Liver (tissue), 3 donors: ENCODE measurements around the gene RASAL2.

ENCODE experiments used
- GABPA ChIP-seq, 2 donors: IDR thresholded peaks in 1 of 2; conservative IDR thresholded peaks in 1 of 2; 2 replicates each; pipeline ENCODE4 v1.6.1; 2016; ENCODE audit warnings: antibody characterized with exemption in 2 of 2, mild to moderate bottlenecking in 1 of 2, moderate library complexity in 1 of 2
- SP1 ChIP-seq: IDR thresholded peaks from 2 replicates; pipeline ENCODE4 v1.6.1; 2018; ENCODE audit warnings: antibody characterized with exemption, mild to moderate bottlenecking
- TAF1 ChIP-seq: conservative IDR thresholded peaks from 2 replicates; pipeline ENCODE4 v1.6.1; 2016; ENCODE audit warnings: antibody characterized with exemption, mild to moderate bottlenecking
- TF ChIP-seq, protein P1 (sequence below): fragments of 150-350 bp; IDR thresholded peaks from 2 replicates; pipeline ENCODE4 v1.5.1; 2017; ENCODE audit warnings: improper control_type of control experiment, low read depth, low read length; ENCODE audit not compliant: missing input control
- TF ChIP-seq, protein P2 (sequence below): IDR thresholded peaks from 2 replicates; pipeline ENCODE4 v1.6.1; 2016; ENCODE audit warnings: antibody characterized with exemption, mild to moderate bottlenecking
- TF ChIP-seq, protein P3 (sequence below): IDR thresholded peaks from 2 replicates; pipeline ENCODE4 v1.6.1; 2016; ENCODE audit warnings: antibody characterized with exemption
- donor health status: healthy.
- donor health status: healthy.

DNA sequence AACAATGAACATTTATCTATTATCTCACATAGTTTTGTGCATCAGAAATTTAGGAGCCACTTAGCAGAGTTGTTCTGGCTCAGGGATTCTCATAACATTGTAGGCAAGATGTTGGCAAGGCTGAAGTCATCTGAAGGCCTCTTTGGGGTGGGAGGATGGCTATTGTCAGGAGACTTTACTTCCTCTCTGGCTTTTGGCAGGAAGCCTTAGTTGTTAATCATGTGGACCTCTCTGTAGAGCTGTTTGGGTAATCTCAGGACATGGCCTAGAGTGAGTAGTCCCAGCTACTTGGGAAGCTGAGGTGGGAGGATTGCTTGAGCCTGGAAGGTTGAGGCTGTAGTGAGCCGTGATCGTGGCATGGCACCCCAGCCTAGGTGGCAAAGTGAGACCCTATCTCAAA is 40.2 kb downstream of the RASAL2 start:
- TF ChIP-seq, protein P1, sequence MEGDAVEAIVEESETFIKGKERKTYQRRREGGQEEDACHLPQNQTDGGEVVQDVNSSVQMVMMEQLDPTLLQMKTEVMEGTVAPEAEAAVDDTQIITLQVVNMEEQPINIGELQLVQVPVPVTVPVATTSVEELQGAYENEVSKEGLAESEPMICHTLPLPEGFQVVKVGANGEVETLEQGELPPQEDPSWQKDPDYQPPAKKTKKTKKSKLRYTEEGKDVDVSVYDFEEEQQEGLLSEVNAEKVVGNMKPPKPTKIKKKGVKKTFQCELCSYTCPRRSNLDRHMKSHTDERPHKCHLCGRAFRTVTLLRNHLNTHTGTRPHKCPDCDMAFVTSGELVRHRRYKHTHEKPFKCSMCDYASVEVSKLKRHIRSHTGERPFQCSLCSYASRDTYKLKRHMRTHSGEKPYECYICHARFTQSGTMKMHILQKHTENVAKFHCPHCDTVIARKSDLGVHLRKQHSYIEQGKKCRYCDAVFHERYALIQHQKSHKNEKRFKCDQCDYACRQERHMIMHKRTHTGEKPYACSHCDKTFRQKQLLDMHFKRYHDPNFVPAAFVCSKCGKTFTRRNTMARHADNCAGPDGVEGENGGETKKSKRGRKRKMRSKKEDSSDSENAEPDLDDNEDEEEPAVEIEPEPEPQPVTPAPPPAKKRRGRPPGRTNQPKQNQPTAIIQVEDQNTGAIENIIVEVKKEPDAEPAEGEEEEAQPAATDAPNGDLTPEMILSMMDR: no peak
- TF ChIP-seq, protein P2, sequence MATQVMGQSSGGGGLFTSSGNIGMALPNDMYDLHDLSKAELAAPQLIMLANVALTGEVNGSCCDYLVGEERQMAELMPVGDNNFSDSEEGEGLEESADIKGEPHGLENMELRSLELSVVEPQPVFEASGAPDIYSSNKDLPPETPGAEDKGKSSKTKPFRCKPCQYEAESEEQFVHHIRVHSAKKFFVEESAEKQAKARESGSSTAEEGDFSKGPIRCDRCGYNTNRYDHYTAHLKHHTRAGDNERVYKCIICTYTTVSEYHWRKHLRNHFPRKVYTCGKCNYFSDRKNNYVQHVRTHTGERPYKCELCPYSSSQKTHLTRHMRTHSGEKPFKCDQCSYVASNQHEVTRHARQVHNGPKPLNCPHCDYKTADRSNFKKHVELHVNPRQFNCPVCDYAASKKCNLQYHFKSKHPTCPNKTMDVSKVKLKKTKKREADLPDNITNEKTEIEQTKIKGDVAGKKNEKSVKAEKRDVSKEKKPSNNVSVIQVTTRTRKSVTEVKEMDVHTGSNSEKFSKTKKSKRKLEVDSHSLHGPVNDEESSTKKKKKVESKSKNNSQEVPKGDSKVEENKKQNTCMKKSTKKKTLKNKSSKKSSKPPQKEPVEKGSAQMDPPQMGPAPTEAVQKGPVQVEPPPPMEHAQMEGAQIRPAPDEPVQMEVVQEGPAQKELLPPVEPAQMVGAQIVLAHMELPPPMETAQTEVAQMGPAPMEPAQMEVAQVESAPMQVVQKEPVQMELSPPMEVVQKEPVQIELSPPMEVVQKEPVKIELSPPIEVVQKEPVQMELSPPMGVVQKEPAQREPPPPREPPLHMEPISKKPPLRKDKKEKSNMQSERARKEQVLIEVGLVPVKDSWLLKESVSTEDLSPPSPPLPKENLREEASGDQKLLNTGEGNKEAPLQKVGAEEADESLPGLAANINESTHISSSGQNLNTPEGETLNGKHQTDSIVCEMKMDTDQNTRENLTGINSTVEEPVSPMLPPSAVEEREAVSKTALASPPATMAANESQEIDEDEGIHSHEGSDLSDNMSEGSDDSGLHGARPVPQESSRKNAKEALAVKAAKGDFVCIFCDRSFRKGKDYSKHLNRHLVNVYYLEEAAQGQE: no peak
- TF ChIP-seq, protein P3, sequence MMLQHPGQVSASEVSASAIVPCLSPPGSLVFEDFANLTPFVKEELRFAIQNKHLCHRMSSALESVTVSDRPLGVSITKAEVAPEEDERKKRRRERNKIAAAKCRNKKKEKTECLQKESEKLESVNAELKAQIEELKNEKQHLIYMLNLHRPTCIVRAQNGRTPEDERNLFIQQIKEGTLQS: no peak
- TF ChIP-seq GABPA (IDR thresholded peaks at IDR 0.05 in 1 of 2, conservative IDR thresholded peaks at IDR 0.05 in 1 of 2) (no peak), TAF1 (no peak), SP1 (no peak)
